Measurements from ENCODE around the gene SAT1.
A peak's percentile ranks its signal among the peaks of the same experiment; 100 is the strongest.
"Not testable (repeated sequence)": the region's sequence is repeated elsewhere in the genome, so short reads cannot be mapped to it uniquely, and the experiment has no call there.

Gene SAT1

DNA sequence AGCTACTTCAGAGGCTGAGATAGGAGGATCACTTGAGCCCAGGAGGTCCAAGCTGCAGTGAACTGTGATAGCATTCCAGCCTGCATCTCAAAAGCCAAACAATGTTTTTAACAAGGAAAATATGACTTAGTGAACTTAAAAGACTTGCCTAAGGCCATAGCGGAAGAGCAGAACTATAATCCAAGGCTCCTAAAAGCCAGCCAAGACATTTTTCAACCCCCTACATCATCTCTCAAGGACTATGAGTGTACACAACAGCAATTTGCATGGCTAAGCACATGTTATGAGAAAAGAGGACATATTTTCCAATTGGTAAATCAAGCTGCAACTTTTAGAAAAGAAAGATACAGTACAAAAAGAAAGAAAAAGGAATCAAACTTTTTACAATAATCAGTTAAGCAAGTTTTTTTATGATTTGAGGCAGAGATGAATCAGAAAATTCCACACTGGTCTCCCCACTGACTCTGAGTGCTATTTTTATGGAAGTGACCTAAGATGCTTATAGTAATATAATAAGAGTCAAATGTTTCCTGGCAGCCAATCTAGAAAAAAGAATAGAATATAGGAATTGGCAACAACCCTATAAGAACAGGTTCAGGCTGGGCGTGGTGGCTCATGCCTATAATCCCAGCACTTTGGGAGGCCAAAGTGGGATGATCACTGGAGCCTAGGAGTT is 30.1 kb upstream of the SAT1 start:
- Histone ChIP-seq H3K4me3 (ENCODE audit: low read depth in 1 of 2, low read length in 2 of 2) (no peak overlapping the region), H3K27ac (ENCODE audit: low read depth, low read length) (no peak overlapping the region), H3K36me3 (ENCODE audit: control insufficient read depth in 1 of 2, insufficient read depth in 2 of 2, low read length in 2 of 2) (no peaks in the 10 kb centered on the region), H3K27me3 (ENCODE audit: control insufficient read depth in 1 of 2, insufficient read depth in 2 of 2, low read length in 2 of 2) (no peaks in the 10 kb centered on the region), H3K9me3 (ENCODE audit: control insufficient read depth in 1 of 2, low read length in 2 of 2) (no peaks in the 10 kb centered on the region), H3K4me1 (ENCODE audit: control insufficient read depth in 1 of 2, insufficient read depth in 2 of 2, low read length in 2 of 2) (no peaks in the 10 kb centered on the region), H3K9ac (ENCODE audit: low read depth in 1 of 2, low read length in 2 of 2) (no peak overlapping the region)

DNA sequence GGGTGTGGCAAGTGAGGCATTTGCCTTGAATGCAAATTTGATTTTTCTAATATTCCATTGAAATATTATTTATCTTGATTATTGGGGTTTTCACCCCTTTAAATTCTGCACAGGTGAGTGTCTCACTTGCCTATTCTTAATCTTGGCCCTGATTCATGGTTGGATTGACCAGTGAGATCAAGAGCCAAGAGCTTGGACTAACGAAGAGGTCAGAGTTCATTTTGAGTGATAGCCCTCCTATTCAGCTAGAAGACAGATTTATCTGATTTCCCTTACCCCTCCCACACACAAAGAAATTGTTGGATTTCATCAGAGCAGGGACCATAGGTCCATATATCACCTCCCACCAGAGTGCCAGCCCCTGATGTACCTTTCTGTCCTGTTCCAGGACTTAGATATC is 28.3 kb upstream of the SAT1 start:
- Histone ChIP-seq H3K36me3 (ENCODE audit: control insufficient read depth in 1 of 2, insufficient read depth in 2 of 2, low read length in 2 of 2) (no peaks in the 10 kb centered on the region), H3K9me3 (ENCODE audit: control insufficient read depth in 1 of 2, low read length in 2 of 2) (no peaks in the 10 kb centered on the region), H3K27ac (ENCODE audit: low read depth, low read length) (no peak overlapping the region), H3K4me1 (ENCODE audit: control insufficient read depth in 1 of 2, insufficient read depth in 2 of 2, low read length in 2 of 2) (no peaks in the 10 kb centered on the region), H3K9ac (ENCODE audit: low read depth in 1 of 2, low read length in 2 of 2) (no peak overlapping the region), H3K27me3 (ENCODE audit: control insufficient read depth in 1 of 2, insufficient read depth in 2 of 2, low read length in 2 of 2) (no peaks in the 10 kb centered on the region), H3K4me3 (ENCODE audit: low read depth in 1 of 2, low read length in 2 of 2) (no peak overlapping the region)

DNA sequence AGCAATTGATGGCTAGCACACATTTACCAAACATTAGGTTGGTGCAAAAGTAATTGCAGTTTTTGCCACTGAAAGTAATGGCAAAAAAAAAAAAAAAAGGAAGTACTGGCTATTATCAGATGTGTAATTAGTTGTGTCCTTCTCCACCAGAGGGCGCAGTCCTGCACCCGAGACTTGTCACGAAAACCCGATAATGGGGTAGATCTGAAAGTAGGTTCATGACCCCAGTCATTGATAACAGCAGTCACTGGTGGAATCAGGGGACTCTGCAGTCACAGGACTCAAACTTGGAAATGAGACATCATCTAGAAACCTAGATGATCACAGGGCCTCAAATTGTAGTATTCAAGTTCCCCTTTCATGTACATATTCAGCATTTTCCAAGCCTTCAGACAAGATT is 26.8 kb upstream of the SAT1 start:
- Histone ChIP-seq H3K9ac (ENCODE audit: low read depth in 1 of 2, low read length in 2 of 2) (no peak overlapping the region), H3K4me3 (ENCODE audit: low read depth in 1 of 2, low read length in 2 of 2) (no peak overlapping the region), H3K27ac (ENCODE audit: low read depth, low read length) (no peak overlapping the region), H3K36me3 (ENCODE audit: control insufficient read depth in 1 of 2, insufficient read depth in 2 of 2, low read length in 2 of 2) (no peaks in the 10 kb centered on the region), H3K27me3 (ENCODE audit: control insufficient read depth in 1 of 2, insufficient read depth in 2 of 2, low read length in 2 of 2) (no peaks in the 10 kb centered on the region), H3K4me1 (ENCODE audit: control insufficient read depth in 1 of 2, insufficient read depth in 2 of 2, low read length in 2 of 2) (no peaks in the 10 kb centered on the region), H3K9me3 (ENCODE audit: control insufficient read depth in 1 of 2, low read length in 2 of 2) (no peaks in the 10 kb centered on the region)

DNA sequence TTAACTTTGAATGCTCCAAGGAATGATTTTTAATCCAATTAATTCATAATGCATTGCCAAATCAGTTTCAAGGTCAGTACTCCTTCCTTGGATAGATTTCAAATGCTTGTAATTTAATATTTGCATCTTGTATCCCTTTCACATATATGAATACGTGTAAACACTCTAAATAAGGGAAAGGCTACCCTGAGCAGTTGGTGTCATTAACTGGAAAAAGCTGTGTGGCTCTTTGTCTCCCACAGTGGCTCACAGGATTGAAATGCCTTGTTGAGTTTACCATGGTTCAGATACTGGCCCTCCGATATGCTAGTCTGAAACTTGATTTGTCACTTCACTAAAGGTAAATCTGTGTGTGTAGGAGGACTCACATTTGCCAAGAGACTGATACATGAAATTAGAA is 23.2 kb upstream of the SAT1 start:
- H3K4me3 ChIP-seq (ENCODE audit: low read depth in 1 of 2, low read length in 2 of 2): no peak overlapping the region

DNA sequence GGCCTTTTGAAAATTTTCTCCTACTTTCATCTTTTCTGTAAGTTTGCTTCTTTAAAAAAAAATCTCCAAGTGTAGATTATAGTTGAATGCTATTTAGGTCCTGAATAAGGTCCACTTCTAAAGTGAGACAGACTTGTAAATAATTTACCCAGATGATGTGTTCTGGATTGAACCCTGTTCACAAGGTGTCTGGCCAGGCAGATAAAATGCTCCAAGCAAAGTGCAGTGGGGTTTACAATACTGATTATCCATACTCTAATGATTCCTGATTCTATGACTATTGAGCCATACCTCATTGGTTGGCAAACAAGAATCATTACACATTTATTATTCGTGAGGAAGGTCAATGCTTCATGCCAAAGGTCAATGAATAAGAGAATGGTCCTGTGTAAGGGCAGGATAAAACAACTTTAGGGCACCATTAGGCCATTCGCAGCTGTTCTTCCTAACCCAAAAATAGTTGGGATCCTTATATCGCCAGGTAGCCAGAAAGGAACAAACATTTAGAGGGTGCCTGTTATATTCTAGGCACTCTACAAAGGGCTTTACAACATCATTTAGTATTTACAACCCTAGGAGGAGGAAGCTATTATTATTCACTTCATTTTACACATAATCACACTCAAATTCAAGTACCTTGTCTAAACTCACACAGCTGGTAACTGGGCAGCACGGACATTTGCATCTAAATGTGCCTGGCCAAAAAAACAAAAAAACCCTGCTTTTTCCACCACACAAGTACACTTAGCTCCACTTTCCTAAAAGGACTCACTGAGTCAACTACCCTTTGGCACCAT is 18.6 kb upstream of the SAT1 start:
- H3K27me3 ChIP-seq (ENCODE audit: control insufficient read depth in 1 of 2, insufficient read depth in 2 of 2, low read length in 2 of 2): no peaks in the 10 kb centered on the region
- no peaks in the 10 kb centered on the region for H3K9me3 ChIP-seq (ENCODE audit: control insufficient read depth in 1 of 2, low read length in 2 of 2)
- H3K9ac ChIP-seq (ENCODE audit: low read depth in 1 of 2, low read length in 2 of 2): no peak overlapping the region
- peaks cover 0 to 4% of the 10 kb centered on the region in 2 donors for H3K4me1 ChIP-seq (ENCODE audit: control insufficient read depth in 1 of 2, insufficient read depth in 2 of 2, low read length in 2 of 2)
- H3K27ac ChIP-seq (ENCODE audit: low read depth, low read length): no peak overlapping the region
- H3K4me3 ChIP-seq (ENCODE audit: low read depth in 1 of 2, low read length in 2 of 2): peak overlapping the region in 1 of 2 donors; percentile 3
- H3K36me3 ChIP-seq (ENCODE audit: control insufficient read depth in 1 of 2, insufficient read depth in 2 of 2, low read length in 2 of 2): no peaks in the 10 kb centered on the region

More for the DNA sequence above, 23.2 kb upstream of the SAT1 start:
- no peak overlapping the region for H3K9ac ChIP-seq (ENCODE audit: low read depth in 1 of 2, low read length in 2 of 2)
- H3K27me3 ChIP-seq (ENCODE audit: control insufficient read depth in 1 of 2, insufficient read depth in 2 of 2, low read length in 2 of 2): no peaks in the 10 kb centered on the region
- H3K4me1 ChIP-seq (ENCODE audit: control insufficient read depth in 1 of 2, insufficient read depth in 2 of 2, low read length in 2 of 2): peaks cover 0 to 3% of the 10 kb centered on the region in 2 donors
- H3K9me3 ChIP-seq (ENCODE audit: control insufficient read depth in 1 of 2, low read length in 2 of 2): no peaks in the 10 kb centered on the region
- H3K27ac ChIP-seq (ENCODE audit: low read depth, low read length): no peak overlapping the region
- no peaks in the 10 kb centered on the region for H3K36me3 ChIP-seq (ENCODE audit: control insufficient read depth in 1 of 2, insufficient read depth in 2 of 2, low read length in 2 of 2)

DNA sequence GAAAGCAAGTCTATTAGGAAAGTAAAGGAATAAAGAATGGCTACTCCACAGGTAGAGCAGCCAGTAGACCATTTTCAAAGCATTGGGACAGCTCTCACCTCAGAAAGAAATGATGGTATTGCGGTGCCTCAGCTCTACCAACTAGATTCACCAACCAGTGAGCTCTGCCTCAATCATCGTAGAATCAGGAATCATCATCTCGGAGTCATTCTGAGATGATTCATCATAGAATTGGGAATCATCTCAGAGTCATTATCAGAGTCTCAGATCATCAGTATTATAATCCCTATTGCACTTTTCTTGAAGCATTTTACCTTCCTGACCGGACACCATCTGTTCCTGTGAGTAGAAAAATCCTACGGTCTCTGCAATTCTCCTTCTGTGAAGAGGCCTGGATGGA is 17.5 kb upstream of the SAT1 start:
- peaks cover 0 to 4% of the 10 kb centered on the region in 2 donors for H3K4me1 ChIP-seq (ENCODE audit: control insufficient read depth in 1 of 2, insufficient read depth in 2 of 2, low read length in 2 of 2)
- no peak overlapping the region for H3K9ac ChIP-seq (ENCODE audit: low read depth in 1 of 2, low read length in 2 of 2)
- no peaks in the 10 kb centered on the region for H3K9me3 ChIP-seq (ENCODE audit: control insufficient read depth in 1 of 2, low read length in 2 of 2)
- H3K4me3 ChIP-seq (ENCODE audit: low read depth in 1 of 2, low read length in 2 of 2): no peak overlapping the region
- no peaks in the 10 kb centered on the region for H3K27me3 ChIP-seq (ENCODE audit: control insufficient read depth in 1 of 2, insufficient read depth in 2 of 2, low read length in 2 of 2)
- H3K36me3 ChIP-seq (ENCODE audit: control insufficient read depth in 1 of 2, insufficient read depth in 2 of 2, low read length in 2 of 2): no peaks in the 10 kb centered on the region
- H3K27ac ChIP-seq (ENCODE audit: low read depth, low read length): no peak overlapping the region

DNA sequence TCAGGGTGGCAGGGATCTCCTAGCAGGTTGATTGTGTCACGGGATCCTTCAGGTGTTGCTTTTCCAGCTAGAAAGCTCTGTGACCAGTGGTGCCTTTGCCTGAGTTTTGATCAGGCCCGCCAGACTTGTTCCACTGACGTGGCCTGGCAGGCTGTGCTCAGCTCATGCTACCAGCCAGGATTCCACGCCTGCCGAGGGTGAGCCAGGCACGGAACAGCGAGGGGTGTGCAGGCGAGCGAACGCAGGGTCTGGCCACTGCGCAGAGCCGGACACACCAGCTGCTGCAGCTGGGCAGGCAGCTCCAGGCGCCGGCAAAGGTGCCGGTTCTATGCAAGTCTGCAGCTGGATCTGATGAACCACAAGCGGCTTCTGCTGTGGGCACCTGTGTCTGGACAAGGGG is 17.1 kb upstream of the SAT1 start:
- no peaks in the 10 kb centered on the region for H3K27me3 ChIP-seq (ENCODE audit: control insufficient read depth in 1 of 2, insufficient read depth in 2 of 2, low read length in 2 of 2)
- no peak overlapping the region for H3K4me3 ChIP-seq (ENCODE audit: low read depth in 1 of 2, low read length in 2 of 2)
- no peak overlapping the region for H3K9ac ChIP-seq (ENCODE audit: low read depth in 1 of 2, low read length in 2 of 2)
- H3K4me1 ChIP-seq (ENCODE audit: control insufficient read depth in 1 of 2, insufficient read depth in 2 of 2, low read length in 2 of 2): peaks cover 0 to 4% of the 10 kb centered on the region in 2 donors
- H3K9me3 ChIP-seq (ENCODE audit: control insufficient read depth in 1 of 2, low read length in 2 of 2): no peaks in the 10 kb centered on the region
- no peak overlapping the region for H3K27ac ChIP-seq (ENCODE audit: low read depth, low read length)
- no peaks in the 10 kb centered on the region for H3K36me3 ChIP-seq (ENCODE audit: control insufficient read depth in 1 of 2, insufficient read depth in 2 of 2, low read length in 2 of 2)

DNA sequence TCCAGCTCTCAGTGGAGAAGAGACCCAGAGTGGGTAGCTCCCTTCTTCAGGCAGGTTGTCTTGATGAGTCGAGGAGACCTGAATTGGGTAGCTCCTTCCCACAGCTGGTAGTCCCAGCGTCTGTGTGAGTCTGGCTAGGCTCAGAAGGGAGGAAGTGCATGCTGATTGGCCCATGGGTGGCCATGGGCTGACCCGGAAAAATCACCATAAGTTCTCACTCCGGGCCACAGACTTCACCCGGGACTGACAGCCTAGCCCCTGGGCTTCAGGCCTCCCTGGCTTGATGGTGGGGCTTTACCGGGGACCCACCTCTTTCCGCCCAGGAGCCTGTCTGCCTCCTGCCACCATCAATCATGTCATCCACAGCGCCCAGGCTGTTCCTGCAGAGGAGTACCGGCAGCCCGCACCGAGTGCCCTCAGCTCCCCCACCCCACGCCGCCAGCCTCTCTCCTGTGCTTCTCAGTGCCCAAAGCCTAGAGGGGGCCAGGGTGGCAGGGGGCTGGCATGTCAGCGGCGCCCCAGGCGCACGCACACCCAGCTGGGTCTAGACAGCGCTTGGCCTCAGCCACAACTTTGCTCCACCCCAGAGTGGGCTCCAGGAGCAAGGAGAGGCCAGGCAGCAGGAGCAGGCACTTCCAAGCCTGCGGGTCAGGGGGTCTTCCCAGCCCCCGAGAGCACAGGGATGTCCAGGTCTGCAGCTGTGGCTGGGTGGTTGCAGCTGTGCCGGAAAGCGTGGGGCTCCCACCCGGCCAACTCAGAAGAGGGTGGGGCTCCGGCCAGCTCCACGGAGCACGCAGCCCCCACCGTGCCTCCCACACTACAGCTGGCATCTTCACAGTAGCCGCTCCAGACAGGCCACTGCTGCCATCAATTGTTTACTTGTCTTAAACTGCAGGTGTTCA is 16.1 kb upstream of the SAT1 start:
- H3K4me3 ChIP-seq (ENCODE audit: low read depth in 1 of 2, low read length in 2 of 2): no peak overlapping the region
- H3K9me3 ChIP-seq (ENCODE audit: control insufficient read depth in 1 of 2, low read length in 2 of 2): no peaks in the 10 kb centered on the region
- H3K9ac ChIP-seq (ENCODE audit: low read depth in 1 of 2, low read length in 2 of 2): no peak overlapping the region
- H3K4me1 ChIP-seq (ENCODE audit: control insufficient read depth in 1 of 2, insufficient read depth in 2 of 2, low read length in 2 of 2): peaks cover 0 to 4% of the 10 kb centered on the region in 2 donors
- H3K27me3 ChIP-seq (ENCODE audit: control insufficient read depth in 1 of 2, insufficient read depth in 2 of 2, low read length in 2 of 2): no peaks in the 10 kb centered on the region
- no peaks in the 10 kb centered on the region for H3K36me3 ChIP-seq (ENCODE audit: control insufficient read depth in 1 of 2, insufficient read depth in 2 of 2, low read length in 2 of 2)
- no peak overlapping the region for H3K27ac ChIP-seq (ENCODE audit: low read depth, low read length)

DNA sequence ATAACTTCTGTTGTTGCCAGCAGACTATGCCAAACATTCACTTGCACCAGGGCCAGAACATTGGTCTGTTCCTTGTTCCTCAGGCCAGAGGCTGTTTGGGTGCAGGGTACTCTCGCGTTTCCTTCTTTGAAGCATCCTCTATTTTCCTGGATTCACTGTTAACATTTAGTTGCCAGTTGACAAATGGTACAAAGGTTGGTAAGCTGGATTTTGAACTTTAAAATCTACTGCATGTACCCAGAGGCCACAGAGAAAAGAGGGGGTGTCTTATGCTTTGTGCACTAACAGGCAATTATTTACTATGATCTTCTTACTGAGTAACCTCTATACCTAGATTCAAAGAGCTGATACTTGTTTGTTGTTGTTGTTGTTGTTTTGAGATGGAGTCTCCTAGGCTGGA is 12.8 kb upstream of the SAT1 start:
- no peaks in the 10 kb centered on the region for H3K36me3 ChIP-seq (ENCODE audit: control insufficient read depth in 1 of 2, insufficient read depth in 2 of 2, low read length in 2 of 2)
- no peak overlapping the region for H3K9ac ChIP-seq (ENCODE audit: low read depth in 1 of 2, low read length in 2 of 2)
- no peak overlapping the region for H3K4me3 ChIP-seq (ENCODE audit: low read depth in 1 of 2, low read length in 2 of 2)
- no peaks in the 10 kb centered on the region for H3K27me3 ChIP-seq (ENCODE audit: control insufficient read depth in 1 of 2, insufficient read depth in 2 of 2, low read length in 2 of 2)
- H3K9me3 ChIP-seq (ENCODE audit: control insufficient read depth in 1 of 2, low read length in 2 of 2): no peaks in the 10 kb centered on the region
- H3K27ac ChIP-seq (ENCODE audit: low read depth, low read length): no peak overlapping the region
- peaks cover 0 to 4% of the 10 kb centered on the region in 2 donors for H3K4me1 ChIP-seq (ENCODE audit: control insufficient read depth in 1 of 2, insufficient read depth in 2 of 2, low read length in 2 of 2)

DNA sequence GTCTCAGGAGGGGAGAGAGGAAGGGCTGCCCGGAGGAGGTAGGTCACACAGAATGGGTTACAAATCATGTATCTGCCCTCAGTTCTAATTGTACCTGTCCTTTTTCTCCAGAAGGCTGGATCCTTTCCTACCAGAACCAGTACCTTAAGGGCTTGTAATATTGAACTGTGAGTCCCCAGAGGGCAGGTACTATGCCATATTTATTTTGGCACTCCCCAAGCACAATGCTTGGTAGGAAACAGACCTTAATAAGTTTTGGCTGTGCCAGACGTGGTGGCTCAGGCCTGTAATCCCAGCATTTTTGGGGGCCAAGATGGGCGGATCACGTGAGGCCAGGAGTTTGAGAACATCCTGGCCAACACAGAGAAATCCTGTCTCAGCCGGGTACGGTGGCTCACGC is 11.9 kb upstream of the SAT1 start:
- H3K9ac ChIP-seq (ENCODE audit: low read depth in 1 of 2, low read length in 2 of 2); H3K36me3 ChIP-seq (ENCODE audit: control insufficient read depth in 1 of 2, insufficient read depth in 2 of 2, low read length in 2 of 2); H3K4me3 ChIP-seq (ENCODE audit: low read depth in 1 of 2, low read length in 2 of 2); H3K9me3 ChIP-seq (ENCODE audit: control insufficient read depth in 1 of 2, low read length in 2 of 2); H3K27ac ChIP-seq (ENCODE audit: low read depth, low read length); H3K27me3 ChIP-seq (ENCODE audit: control insufficient read depth in 1 of 2, insufficient read depth in 2 of 2, low read length in 2 of 2); H3K4me1 ChIP-seq (ENCODE audit: control insufficient read depth in 1 of 2, insufficient read depth in 2 of 2, low read length in 2 of 2): not testable (repeated sequence)
